SK-N-SH (cell line): ENCODE measurements around the gene MFSD8. TPM values are rescaled to one million over a fixed set of nuclear protein-coding genes. Genes with fewer than 3 reads are reported as not detected.

ENCODE experiments used
- CTCF ChIA-PET: fragments of 300-600, 350-600 bp; formaldehyde crosslinking; extraction: SDS; loops from one replicate; lab custom pipeline; 2021; lab: Yijun Ruan, JAX
- POLR2A ChIA-PET: fragments of 350-600 bp; sonication (Branson Sonifier 250); formaldehyde crosslinking; extraction: SDS; loops from one replicate; lab custom pipeline; 2020; ENCODE audit warnings: antibody characterized with exemption, inconsistent platforms; lab: Yijun Ruan, JAX
- DNase-seq: peaks from one replicate; pipeline ENCODE4 v3.0.0; 2012
- H2AFZ ChIP-seq: fragments of 200-600 bp; sonication (generic); 2 replicates; pipeline ENCODE4 v1.8.1; 2016; ENCODE audit warnings: antibody characterized with exemption, mild to moderate bottlenecking, low read depth
- H3F3A ChIP-seq: fragments of 200-600 bp; sonication (generic); replicated peaks from 2 replicates; pipeline ENCODE3; 2016; ENCODE audit warnings: antibody characterized with exemption, mild to moderate bottlenecking; ENCODE audit not compliant: insufficient read depth
- H3K27ac ChIP-seq, 2 experiments: fragments of 200-500 bp in 1 of 2; fragments of 200-600 bp in 1 of 2; sonication (Bioruptor generic) in 1 of 2; sonication (generic), shearing (Covaris generic) in 1 of 2; 2 replicates each; pipeline versions ENCODE4 v1.5.1 to v1.6.1; 2014 to 2016; ENCODE audit warnings: low read depth in 2 of 2, inconsistent platforms in 1 of 2, low read length in 1 of 2, mild to moderate bottlenecking in 1 of 2, mixed read lengths in 1 of 2
- H3K27me3 ChIP-seq: fragments of 200-600 bp; sonication (generic), shearing (Covaris generic); 2 replicates; pipeline ENCODE4 v1.6.1; 2016; ENCODE audit warnings: mixed run types; ENCODE audit not compliant: insufficient read depth
- H3K36me3 ChIP-seq, 2 experiments: fragments of 200-500 bp in 1 of 2; fragments of 200-600 bp in 1 of 2; sonication (Bioruptor generic) in 1 of 2; sonication (generic) in 1 of 2; replicated peaks in 1 of 2; 2 replicates each; pipeline versions ENCODE3 to v1.5.1; 2014 to 2016; ENCODE audit warnings: low read length in 1 of 2, mild to moderate bottlenecking in 1 of 2; ENCODE audit not compliant: insufficient read depth in 2 of 2, control insufficient read depth in 1 of 2
- H3K4me1 ChIP-seq, 2 experiments: fragments of 200-500 bp in 1 of 2; fragments of 200-600 bp in 1 of 2; sonication (Bioruptor generic) in 1 of 2; sonication (generic), shearing (Covaris generic) in 1 of 2; 2 replicates each; pipeline versions ENCODE4 v1.5.1 to v1.6.1; 2014 to 2016; ENCODE audit warnings: low read depth in 1 of 2, low read length in 1 of 2, mixed run types in 1 of 2; ENCODE audit not compliant: insufficient read depth in 2 of 2, control insufficient read depth in 1 of 2
- H3K4me2 ChIP-seq: fragments of 200-600 bp; sonication (generic), shearing (Covaris generic); 2 replicates; pipeline ENCODE4 v1.6.1; 2017; ENCODE audit warnings: mixed run types
- H3K4me3 ChIP-seq, 2 experiments: fragments of 200-500 bp in 1 of 2; fragments of 200-600 bp in 1 of 2; sonication (Bioruptor generic) in 1 of 2; sonication (generic), shearing (Covaris generic) in 1 of 2; 2 replicates each; pipeline versions ENCODE4 v1.5.1 to v1.8.1; 2014 to 2016; ENCODE audit warnings: low read depth in 2 of 2, inconsistent platforms in 1 of 2, low read length in 1 of 2, mild to moderate bottlenecking in 1 of 2, mixed read lengths in 1 of 2, moderate library complexity in 1 of 2
- H3K79me2 ChIP-seq: fragments of 200-600 bp; sonication (generic); 2 replicates; pipeline ENCODE4 v1.8.1; 2017; ENCODE audit warnings: mild to moderate bottlenecking; ENCODE audit not compliant: insufficient read depth
- H3K9ac ChIP-seq: fragments of 200-600 bp; sonication (generic); 2 replicates; pipeline ENCODE4 v1.6.1; 2017; ENCODE audit warnings: mixed run types
- H3K9me2 ChIP-seq: fragments of 200-600 bp; sonication (generic); 2 replicates; pipeline ENCODE4 v1.6.1; 2017; ENCODE audit warnings: mixed run types
- H3K9me3 ChIP-seq: fragments of 200-600 bp; sonication (generic); 2 replicates; pipeline ENCODE4 v1.6.1; 2017; ENCODE audit warnings: mixed run types, mild to moderate bottlenecking, moderate library complexity
- H4K20me1 ChIP-seq: fragments of 200-600 bp; sonication (generic); 2 replicates; pipeline ENCODE4 v1.6.1; 2017; ENCODE audit warnings: mild to moderate bottlenecking, mixed run types; ENCODE audit not compliant: insufficient read depth
- CHD2 ChIP-seq: fragments of 150-350 bp; IDR thresholded peaks from 2 replicates; pipeline ENCODE4 v1.6.1; 2018; ENCODE audit warnings: low read length; ENCODE audit not compliant: partially characterized antibody
- EP300 ChIP-seq, 2 experiments: IDR thresholded peaks; 2 replicates each; pipeline versions ENCODE4 v1.4.0 to v1.6.1; 2012; ENCODE audit warnings: borderline replicate concordance in 1 of 2, low read depth in 1 of 2, low read length in 1 of 2
- EZH2phosphoT487 ChIP-seq: fragments of 200-600 bp; sonication (generic); IDR thresholded peaks from 2 replicates; pipeline ENCODE4 v1.6.1; 2017; ENCODE audit warnings: low read depth, mixed run types, mild to moderate bottlenecking, antibody characterized with exemption, moderate library complexity, borderline replicate concordance
- FOSL2 ChIP-seq: IDR thresholded peaks from 2 replicates; pipeline ENCODE4 v1.4.0; 2012; ENCODE audit warnings: low read depth, mild to moderate bottlenecking, moderate library complexity, borderline replicate concordance
- FOXM1 ChIP-seq: IDR thresholded peaks from 2 replicates; pipeline ENCODE4 v1.4.0; 2012; ENCODE audit warnings: low read depth, mild to moderate bottlenecking
- GATA2 ChIP-seq: sonication (generic); formaldehyde crosslinking; IDR thresholded peaks from 2 replicates; pipeline ENCODE4 v1.5.0; 2020; ENCODE audit warnings: mild to moderate bottlenecking, missing genetic modification reagents
- JUND ChIP-seq: IDR thresholded peaks from 2 replicates; pipeline ENCODE4 v1.4.0; 2012
- MEF2A ChIP-seq: IDR thresholded peaks from 2 replicates; pipeline ENCODE4 v1.4.0; 2012; ENCODE audit warnings: low read depth, borderline replicate concordance
- MXI1 ChIP-seq: IDR thresholded peaks from 2 replicates; pipeline ENCODE4 v1.6.1; 2012; ENCODE audit warnings: mild to moderate bottlenecking, low read depth, low read length, improper control_type of control experiment
- RAD21 ChIP-seq: IDR thresholded peaks from 2 replicates; pipeline ENCODE4 v1.6.1; 2012; ENCODE audit warnings: mild to moderate bottlenecking, low read length
- RFX5 ChIP-seq: IDR thresholded peaks from 2 replicates; pipeline ENCODE4 v1.6.1; 2012; ENCODE audit warnings: mild to moderate bottlenecking, improper control_type of control experiment, low read length
- SIN3A ChIP-seq: IDR thresholded peaks from 2 replicates; pipeline ENCODE4 v1.6.1; 2012; ENCODE audit warnings: low read depth, mild to moderate bottlenecking, low read length, moderate library complexity, borderline replicate concordance
- SMC3 ChIP-seq: IDR thresholded peaks from 2 replicates; pipeline ENCODE4 v1.6.1; 2012; ENCODE audit warnings: low read depth, low read length, improper control_type of control experiment
- TAF1 ChIP-seq: IDR thresholded peaks from 2 replicates; pipeline ENCODE4 v1.6.1; 2012; ENCODE audit warnings: low read depth, mild to moderate bottlenecking, low read length, moderate library complexity, borderline replicate concordance
- WGBS: methylation state at CpG from one replicate; pipeline ENCODE4 v1.1.6; 2017; ENCODE audit warnings: low lambda C conversion rate; 5-methylcytosine and 5-hydroxymethylcytosine counted together
- polyA plus RNA-seq, 3 experiments: library from polyadenylated mRNA; depleted of rRNA; stranded (reverse); fragments of >200 nt; gene quantifications; 2 replicates each; pipeline ENCODE4 v1.2.3, GENCODE V29; 2012
- TF ChIP-seq, protein P1 (sequence below): fragments of 150-350 bp; IDR thresholded peaks from 2 replicates; pipeline ENCODE4 v1.6.1; 2017; ENCODE audit warnings: antibody characterized with exemption, low read length, low read depth, borderline replicate concordance
- TF ChIP-seq, protein P2 (sequence below): IDR thresholded peaks from 2 replicates; pipeline ENCODE4 v1.4.0; 2012; ENCODE audit warnings: low read depth, borderline replicate concordance
- TF ChIP-seq, protein P3 (sequence below): IDR thresholded peaks from 2 replicates; pipeline ENCODE4 v1.4.0; 2012; ENCODE audit warnings: low read depth, borderline replicate concordance
- TF ChIP-seq, protein P4 (sequence below): fragments of 200-600 bp; sonication (generic); IDR thresholded peaks from 2 replicates; pipeline ENCODE4 v1.6.1; 2017; ENCODE audit warnings: antibody characterized with exemption, mild to moderate bottlenecking, moderate library complexity
- TF ChIP-seq, protein P5 (sequence below): IDR thresholded peaks from 2 replicates; pipeline ENCODE4 v1.6.1; 2012; ENCODE audit warnings: mild to moderate bottlenecking, low read depth, low read length, moderate library complexity

Gene MFSD8
- polyA plus RNA-seq, 1 of the 3 experiments (the other 2 are of a cell fraction) = 7.5 TPM

DNA sequence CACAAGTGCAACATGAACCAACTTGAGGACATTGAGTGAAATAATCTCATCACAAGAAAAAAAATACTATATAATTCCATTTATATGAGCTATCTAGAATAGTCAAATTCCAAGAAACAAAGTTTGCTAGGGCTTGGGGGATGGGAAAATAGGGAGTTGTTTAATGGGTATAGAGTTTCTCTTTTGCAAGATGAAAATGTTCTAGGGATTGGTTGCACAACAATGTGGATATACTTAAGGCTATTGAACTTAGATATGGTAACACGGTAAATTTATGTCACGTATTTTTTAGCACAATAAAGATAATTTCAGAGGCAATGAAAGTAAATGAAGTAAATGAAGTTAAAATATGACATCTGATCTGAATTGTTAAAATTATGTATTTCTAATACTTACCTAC is 7.9 kb downstream of the MFSD8 start:
- CTCF ChIA-PET = no interaction called here

More for the DNA sequence above, 7.9 kb downstream of the MFSD8 start:
- H3K4me1 ChIP-seq = no peaks in the 10 kb centered on the region
- H3K27me3 ChIP-seq = no peaks in the 10 kb centered on the region
- H3K4me3 ChIP-seq = no peak overlapping the region
- DNase-seq = no peak
- WGBS = 99% methylated on average over 2 of the region's 2 CpGs
- H3K9ac ChIP-seq = no peak overlapping the region
- H3K9me2 ChIP-seq = no peaks in the 10 kb centered on the region
- H4K20me1 ChIP-seq = no peaks in the 10 kb centered on the region
- no peak overlapping the region for H2AFZ ChIP-seq
- TF ChIP-seq JUND = no peak
- no peak for TF ChIP-seq EZH2phosphoT487
- TF ChIP-seq, protein P1, sequence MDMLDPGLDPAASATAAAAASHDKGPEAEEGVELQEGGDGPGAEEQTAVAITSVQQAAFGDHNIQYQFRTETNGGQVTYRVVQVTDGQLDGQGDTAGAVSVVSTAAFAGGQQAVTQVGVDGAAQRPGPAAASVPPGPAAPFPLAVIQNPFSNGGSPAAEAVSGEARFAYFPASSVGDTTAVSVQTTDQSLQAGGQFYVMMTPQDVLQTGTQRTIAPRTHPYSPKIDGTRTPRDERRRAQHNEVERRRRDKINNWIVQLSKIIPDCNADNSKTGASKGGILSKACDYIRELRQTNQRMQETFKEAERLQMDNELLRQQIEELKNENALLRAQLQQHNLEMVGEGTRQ = no peak
- TF ChIP-seq, protein P2, sequence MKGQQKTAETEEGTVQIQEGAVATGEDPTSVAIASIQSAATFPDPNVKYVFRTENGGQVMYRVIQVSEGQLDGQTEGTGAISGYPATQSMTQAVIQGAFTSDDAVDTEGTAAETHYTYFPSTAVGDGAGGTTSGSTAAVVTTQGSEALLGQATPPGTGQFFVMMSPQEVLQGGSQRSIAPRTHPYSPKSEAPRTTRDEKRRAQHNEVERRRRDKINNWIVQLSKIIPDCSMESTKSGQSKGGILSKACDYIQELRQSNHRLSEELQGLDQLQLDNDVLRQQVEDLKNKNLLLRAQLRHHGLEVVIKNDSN = no peak
- TF ChIP-seq, protein P3, sequence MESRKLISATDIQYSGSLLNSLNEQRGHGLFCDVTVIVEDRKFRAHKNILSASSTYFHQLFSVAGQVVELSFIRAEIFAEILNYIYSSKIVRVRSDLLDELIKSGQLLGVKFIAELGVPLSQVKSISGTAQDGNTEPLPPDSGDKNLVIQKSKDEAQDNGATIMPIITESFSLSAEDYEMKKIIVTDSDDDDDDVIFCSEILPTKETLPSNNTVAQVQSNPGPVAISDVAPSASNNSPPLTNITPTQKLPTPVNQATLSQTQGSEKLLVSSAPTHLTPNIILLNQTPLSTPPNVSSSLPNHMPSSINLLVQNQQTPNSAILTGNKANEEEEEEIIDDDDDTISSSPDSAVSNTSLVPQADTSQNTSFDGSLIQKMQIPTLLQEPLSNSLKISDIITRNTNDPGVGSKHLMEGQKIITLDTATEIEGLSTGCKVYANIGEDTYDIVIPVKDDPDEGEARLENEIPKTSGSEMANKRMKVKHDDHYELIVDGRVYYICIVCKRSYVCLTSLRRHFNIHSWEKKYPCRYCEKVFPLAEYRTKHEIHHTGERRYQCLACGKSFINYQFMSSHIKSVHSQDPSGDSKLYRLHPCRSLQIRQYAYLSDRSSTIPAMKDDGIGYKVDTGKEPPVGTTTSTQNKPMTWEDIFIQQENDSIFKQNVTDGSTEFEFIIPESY = no peak
- TF ChIP-seq MEF2A = no peak
- TF ChIP-seq FOXM1 = no peak
- TF ChIP-seq EP300 (IDR thresholded peaks at IDR 0.05; ENCODE audit: borderline replicate concordance in 1 of 2, low read depth in 1 of 2, low read length in 1 of 2) = no peak
- no peak for TF ChIP-seq RAD21
- no peak for TF ChIP-seq MXI1
- TF ChIP-seq FOSL2 = no peak
- TF ChIP-seq CHD2 = no peak
- TF ChIP-seq SIN3A = no peak
- TF ChIP-seq GATA2 (CRISPR knock-in tag) = no peak
- TF ChIP-seq RFX5 = no peak
- no peak for TF ChIP-seq TAF1
- TF ChIP-seq SMC3 = no peak
- TF ChIP-seq, protein P4, sequence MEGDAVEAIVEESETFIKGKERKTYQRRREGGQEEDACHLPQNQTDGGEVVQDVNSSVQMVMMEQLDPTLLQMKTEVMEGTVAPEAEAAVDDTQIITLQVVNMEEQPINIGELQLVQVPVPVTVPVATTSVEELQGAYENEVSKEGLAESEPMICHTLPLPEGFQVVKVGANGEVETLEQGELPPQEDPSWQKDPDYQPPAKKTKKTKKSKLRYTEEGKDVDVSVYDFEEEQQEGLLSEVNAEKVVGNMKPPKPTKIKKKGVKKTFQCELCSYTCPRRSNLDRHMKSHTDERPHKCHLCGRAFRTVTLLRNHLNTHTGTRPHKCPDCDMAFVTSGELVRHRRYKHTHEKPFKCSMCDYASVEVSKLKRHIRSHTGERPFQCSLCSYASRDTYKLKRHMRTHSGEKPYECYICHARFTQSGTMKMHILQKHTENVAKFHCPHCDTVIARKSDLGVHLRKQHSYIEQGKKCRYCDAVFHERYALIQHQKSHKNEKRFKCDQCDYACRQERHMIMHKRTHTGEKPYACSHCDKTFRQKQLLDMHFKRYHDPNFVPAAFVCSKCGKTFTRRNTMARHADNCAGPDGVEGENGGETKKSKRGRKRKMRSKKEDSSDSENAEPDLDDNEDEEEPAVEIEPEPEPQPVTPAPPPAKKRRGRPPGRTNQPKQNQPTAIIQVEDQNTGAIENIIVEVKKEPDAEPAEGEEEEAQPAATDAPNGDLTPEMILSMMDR = no peak
- TF ChIP-seq, protein P5, sequence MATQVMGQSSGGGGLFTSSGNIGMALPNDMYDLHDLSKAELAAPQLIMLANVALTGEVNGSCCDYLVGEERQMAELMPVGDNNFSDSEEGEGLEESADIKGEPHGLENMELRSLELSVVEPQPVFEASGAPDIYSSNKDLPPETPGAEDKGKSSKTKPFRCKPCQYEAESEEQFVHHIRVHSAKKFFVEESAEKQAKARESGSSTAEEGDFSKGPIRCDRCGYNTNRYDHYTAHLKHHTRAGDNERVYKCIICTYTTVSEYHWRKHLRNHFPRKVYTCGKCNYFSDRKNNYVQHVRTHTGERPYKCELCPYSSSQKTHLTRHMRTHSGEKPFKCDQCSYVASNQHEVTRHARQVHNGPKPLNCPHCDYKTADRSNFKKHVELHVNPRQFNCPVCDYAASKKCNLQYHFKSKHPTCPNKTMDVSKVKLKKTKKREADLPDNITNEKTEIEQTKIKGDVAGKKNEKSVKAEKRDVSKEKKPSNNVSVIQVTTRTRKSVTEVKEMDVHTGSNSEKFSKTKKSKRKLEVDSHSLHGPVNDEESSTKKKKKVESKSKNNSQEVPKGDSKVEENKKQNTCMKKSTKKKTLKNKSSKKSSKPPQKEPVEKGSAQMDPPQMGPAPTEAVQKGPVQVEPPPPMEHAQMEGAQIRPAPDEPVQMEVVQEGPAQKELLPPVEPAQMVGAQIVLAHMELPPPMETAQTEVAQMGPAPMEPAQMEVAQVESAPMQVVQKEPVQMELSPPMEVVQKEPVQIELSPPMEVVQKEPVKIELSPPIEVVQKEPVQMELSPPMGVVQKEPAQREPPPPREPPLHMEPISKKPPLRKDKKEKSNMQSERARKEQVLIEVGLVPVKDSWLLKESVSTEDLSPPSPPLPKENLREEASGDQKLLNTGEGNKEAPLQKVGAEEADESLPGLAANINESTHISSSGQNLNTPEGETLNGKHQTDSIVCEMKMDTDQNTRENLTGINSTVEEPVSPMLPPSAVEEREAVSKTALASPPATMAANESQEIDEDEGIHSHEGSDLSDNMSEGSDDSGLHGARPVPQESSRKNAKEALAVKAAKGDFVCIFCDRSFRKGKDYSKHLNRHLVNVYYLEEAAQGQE = no peak
- TF ChIP-seq, all 33 proteins: peak for 0
- no peaks in the 10 kb centered on the region for H3K9me3 ChIP-seq
- POLR2A ChIA-PET = no interaction called here
- H3K4me2 ChIP-seq = no peak overlapping the region
- H3K27ac ChIP-seq = no peak overlapping the region
- H3F3A ChIP-seq = peaks cover 10% of the 10 kb centered on the region
- H3K36me3 ChIP-seq = peaks cover 5 to 37% of the 10 kb centered on the region in 2 experiments
- H3K79me2 ChIP-seq = peaks cover 54% of the 10 kb centered on the region
